Right lung (tissue), 5 donors: ENCODE results near the gene PLAAT3. TPM values are rescaled to one million over a fixed set of nuclear protein-coding genes. Genes with fewer than 3 reads are reported as not detected.
"Not testable (repeated sequence)": the region's sequence is repeated elsewhere in the genome, so short reads cannot be mapped to it uniquely, and the experiment has no call there.

Experiments
- DNase-seq, 2 donors: peaks; one replicate each; pipeline ENCODE4 v3.0.0-alpha.2; 2013
- polyA plus RNA-seq, 5 donors: library from polyadenylated mRNA; unstranded; fragments of 120-200 nt; gene quantifications; one replicate each; pipeline versions ENCODE4 v1.2.1 to v1.2.3, GENCODE V29; 2013; ENCODE audit warnings: inconsistent platforms in 1 of 5, low replicate concordance in 1 of 5; ENCODE audit not compliant: insufficient read length in 5 of 5, insufficient read depth in 1 of 5

The PLAAT3 gene
- polyA plus RNA-seq, 5 donors: 6.8 to 12.9 (median 8.9) TPM

DNA sequence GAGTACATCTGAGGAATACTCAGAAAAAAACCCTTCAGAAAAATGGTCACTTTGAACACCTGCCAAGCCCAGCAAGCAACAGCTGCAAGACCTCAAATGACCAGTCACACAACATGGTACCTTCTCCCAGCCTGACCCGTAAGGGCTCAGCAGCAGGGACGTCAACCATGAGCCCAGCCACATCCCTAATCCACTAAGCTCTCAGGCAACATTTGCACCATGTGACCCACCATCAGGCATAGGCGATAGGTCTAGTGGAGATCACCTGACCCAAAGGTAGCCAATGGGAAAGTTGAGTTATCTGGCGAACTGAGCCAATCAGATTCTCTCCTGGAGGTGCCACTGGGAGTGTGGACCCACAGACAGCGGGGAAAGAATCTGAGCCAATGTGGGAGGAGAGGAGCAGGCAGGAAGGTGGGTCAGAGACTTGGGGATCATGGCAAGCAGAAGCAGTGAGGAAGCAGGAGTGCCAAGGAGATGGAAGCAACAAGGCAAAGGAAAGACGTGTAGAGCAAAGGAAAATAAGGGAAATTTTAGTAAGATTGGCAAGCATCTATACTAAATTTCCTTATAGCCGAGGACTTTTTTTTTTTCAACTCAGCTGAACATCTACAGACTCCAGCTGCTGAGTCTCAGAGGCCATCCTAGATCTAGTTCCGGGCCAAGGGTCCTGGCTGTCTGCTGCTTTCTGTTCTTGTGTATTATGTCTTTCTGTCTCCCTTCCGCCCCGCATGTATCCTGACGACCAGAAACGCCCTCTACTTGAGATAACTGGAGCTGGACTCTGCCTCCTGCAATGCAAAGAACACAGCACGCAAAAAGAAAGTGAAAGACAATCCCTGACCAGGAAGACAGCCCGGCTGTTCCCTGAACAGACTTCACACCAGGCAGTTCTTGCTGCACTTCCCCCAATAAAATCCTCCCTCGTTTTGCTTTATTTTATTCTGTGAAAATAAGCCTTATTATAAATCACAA is 40.1 kb downstream of the PLAAT3 start:
- DNase-seq: peak; percentile 77 to 83

DNA sequence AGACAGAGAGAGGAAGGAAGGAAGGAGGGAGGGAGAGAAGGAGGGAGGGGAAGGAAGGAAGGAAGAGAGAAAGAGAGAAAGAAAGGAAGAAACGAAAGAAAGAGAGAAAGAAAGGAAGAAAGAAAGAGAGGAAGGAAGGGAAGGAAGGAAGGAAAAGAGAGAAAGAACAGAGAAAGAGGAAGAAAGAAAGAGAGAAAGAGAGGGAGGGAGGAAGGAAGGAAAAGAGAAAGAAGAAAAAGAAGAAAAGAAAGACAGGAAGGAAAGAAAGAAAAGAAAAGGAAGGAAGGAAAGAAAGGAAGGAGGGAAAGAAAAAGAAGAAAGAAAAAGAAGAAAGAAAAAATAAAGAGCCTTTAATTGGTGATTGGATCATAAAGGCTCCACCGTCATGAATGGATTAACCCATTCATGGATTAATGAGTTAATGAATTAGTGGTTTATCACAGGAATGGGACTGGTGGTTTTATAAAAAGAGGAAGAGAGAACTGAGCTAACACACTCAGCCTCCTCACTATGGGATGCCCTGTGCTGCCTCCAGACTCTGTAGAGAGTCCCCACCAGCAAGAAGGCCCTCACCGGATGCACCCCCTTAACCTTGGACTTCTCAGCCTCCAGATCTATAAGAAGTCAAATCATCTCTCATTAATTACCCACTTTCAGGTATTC is 42.1 kb downstream of the PLAAT3 start:
- no peak for DNase-seq

DNA sequence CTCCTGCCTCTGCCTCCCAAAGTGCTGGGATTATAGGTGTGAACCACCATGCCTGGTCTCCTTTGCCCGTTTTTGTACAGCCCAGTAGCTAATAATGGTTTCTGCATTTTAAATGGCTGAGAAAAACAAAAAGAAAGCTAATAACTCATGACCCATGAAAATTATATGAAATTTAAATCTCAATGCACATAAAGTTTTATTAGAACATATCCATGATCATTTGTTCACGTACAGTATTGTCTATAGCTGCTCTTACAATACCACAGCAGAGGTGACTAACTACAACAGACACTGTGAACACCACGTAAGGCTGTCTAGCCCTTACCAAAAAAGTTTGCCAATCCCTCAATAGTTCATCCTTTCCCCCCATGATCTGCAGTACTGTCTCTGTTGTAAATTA is 44.7 kb downstream of the PLAAT3 start:
- DNase-seq: no peak

DNA sequence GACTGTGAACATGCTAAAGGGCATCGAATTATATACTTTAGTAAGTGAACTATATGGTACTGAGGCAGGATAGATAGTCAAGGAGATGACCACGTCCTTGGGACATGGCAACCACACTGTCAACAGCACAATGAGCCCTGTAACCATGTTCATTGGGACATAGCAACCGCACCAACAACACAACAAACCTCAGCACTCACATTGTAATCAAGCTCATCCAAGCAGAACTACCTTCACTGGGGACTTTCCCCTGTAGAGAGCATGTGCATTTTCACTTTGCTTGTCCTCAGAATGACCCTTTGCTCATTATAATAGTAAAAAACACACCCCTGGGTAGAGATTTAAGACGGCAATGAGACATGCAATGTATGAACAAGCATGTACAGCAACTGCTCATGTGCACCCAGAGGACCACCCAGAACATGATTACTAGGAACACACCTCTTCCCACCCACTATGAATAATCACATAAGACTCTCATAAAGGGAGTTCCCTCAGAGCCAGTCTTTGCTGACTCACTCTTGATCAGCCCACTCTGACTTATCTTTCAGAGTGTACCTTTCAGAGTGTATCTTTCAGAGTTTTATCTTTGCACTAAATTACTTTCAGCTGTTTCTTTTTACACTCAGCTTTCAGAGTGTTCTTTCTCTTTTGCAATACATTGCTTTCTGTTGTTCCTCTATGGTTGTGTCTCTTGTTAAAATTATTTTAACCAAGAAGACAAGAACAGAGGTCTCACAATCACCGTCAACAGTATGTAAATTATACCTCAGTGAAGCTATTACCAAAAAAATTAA is 47.0 kb downstream of the PLAAT3 start:
- DNase-seq: peak in 1 of 2 donors; percentile 10

DNA sequence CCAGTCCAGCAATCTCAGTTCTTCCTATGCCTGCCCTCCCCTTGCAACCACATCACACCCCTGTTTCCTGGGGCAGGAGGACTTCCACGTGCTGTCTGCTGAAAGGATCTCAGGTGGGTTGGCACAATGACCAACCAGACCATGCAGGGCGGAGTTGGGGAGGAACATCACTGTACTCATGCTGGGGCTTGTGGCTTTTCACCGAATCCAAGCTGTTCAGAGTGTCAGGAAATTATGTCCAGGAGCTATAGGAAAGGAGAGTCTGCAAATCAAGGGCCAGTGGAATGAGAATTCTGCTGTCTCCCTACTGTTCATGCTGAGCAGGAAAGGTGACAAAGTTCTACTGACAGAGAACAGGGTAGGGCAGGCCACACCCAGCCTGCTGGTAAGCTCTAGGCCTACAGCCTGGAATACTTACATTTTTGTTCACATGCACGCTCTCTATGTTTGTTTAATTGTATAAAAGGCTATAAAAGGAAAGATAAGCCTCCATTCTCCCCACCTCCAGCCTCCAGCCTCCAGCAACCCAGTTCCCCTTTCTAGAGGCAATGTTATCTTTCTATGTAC is 49.4 kb downstream of the PLAAT3 start:
- no peak for DNase-seq

DNA sequence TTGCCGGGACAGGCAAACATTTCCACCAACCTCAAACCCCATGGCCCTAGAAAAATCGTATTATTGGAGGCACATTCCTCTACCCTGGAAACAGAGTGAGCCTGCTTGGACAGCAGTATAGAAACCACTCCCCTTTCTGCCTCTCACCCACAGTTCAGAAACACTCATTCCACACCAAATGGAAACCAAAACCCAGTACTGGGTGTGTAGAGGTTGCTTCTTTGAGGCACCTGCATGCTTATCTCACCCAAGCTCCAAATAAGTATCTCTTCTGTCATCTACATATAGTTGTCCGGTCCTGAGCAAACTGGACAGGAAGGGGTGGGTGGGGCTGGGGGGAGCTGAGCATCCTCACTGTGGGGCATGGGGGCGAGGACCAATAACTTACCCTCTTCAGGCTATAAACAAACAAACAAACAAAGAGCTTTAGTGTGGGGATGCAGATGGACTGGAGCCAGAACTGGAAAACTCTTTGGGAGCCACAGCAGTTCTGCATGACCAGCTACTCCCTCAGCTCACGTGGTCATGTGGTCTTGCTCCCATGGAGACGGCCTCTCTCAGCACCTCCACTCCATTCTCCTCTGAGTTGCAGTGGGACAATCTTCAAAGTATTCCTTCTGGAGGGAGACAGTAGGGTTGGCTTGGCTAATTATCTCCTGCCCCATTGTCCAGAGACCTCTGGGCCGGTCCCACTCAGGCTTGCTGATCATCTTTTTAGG is 50.0 kb downstream of the PLAAT3 start:
- DNase-seq: no peak

DNA sequence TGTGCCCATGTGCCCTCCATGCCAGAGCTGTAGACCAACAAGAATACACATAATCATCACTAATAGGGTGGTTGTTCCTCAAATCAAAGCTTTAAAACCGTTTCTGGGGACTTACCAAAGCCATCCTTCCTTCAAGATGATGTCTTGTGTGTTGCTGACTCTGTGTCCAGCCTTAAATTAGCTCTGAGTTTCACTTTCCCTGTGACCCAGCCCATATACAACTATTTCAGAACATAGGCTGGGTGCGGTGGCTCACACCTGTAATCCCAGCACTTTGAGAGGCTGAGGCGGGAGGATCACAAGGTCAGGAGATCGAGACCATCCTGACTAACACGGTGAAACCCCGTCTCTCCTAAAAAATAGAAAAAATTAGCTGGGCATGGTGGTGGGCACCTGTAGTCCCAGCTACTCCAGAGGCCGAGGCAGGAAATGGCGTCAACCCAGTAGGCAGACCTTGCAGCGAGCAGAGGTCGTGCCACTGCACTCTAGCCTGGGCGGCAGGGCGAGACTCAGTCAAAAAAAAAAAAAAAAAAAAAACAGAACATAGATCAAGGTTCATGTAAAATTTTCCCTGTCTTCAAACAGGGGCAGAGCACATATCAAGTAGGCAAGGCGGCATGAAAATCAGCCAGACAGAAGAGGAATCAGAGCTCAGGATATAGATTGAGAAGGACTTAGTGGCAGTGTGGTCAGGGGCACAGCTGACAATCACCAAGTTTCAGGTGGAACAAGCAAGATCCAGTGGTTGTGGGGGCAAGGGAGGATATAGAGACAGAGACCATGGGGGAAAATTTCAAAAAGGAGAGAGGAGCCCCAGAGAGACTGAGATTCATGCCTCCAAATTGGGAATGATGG is 50.8 kb downstream of the PLAAT3 start, which contains the start of gene PLAAT2:
Gene PLAAT2, minus strand, starts transcription at position 179 of the 855 bp plus-strand sequence. Its CDS starts 55 bp downstream, at position 124.
- DNase-seq: no peak

DNA sequence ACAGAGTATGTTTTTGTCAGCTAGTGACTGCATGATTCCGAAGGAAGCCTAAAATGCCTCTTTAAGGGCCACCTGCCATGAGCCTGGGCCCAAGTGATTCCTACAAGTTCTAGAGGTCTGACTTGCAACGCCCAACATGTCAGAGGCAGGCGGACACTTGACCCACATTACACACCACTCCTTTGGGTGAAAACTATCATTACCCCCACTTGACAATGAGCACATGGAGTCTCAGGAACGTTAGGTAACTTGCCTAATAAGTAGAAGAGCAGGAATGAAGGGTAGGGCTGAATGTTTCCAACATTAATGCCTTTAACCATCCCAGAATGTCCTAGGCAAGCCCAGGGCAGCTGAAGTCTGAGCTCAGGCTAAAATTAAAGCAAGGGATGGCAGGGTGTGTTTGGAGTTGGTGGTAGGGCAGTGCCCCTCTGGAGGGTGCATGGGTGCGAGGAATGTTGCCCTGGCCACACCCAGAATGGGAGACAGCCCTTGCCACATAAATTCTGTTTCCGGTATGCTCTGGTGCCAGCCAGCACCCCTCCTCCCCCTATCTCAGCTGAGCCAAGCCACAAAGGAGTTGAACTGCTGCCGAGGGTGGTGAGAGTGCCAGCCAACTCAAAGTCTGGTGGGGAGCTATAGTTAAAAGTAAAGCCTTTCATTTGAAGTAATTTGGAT is 53.6 kb downstream of the PLAAT3 start:
- no peak for DNase-seq

DNA sequence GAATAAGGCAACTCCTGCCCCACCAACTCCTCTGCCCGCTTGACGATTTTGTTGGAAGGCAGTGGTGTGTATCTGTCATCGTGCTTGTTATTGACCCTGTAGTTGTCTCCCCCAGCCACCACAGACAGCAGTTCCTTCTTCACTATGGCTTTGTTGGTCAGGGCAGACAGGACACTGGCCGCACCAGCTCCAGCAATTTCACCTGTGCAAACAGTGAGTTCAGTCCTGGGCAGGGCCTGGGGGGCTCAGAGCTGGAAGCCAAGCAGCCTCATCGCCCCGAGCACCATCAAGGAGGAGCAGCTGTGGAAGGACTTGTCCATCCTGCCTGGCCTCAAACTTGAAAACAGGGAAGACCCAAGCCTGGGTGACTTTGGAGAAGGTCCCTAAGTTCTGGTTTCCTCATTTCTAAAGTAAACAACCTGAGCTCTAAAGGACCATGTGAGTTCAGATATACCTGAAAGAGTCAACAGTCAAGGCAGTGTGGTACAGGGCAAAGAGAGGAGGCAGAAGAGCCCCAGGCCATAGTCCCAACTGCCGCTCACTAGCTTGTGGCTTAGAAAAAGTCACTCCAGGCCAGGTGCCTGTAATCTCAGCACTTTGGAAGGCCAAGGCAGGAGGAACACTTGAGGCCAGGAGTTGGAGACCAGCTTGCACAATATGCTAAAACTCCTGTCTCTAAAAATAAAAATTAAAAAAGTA is 55.6 kb downstream of the PLAAT3 start:
- DNase-seq: no peak

DNA sequence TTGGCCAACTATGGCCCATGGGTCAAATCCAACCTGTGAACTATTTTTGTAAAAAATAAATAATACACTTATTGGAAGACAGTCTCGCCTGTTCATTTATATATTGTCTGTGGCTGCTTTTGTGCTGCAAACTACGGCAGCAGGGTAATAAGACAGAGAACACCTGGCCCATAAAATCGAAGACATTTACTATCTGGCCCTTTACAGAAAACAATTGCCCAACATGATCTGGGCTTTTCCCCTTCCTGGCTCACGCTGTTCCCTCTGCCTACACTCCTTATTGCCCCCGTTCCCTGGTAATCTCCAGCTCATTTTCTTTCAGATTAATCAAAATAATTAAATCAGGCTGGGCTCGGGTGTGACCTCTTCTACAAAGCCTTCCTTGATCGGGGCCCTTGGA is 56.7 kb downstream of the PLAAT3 start:
- no peak for DNase-seq

DNA sequence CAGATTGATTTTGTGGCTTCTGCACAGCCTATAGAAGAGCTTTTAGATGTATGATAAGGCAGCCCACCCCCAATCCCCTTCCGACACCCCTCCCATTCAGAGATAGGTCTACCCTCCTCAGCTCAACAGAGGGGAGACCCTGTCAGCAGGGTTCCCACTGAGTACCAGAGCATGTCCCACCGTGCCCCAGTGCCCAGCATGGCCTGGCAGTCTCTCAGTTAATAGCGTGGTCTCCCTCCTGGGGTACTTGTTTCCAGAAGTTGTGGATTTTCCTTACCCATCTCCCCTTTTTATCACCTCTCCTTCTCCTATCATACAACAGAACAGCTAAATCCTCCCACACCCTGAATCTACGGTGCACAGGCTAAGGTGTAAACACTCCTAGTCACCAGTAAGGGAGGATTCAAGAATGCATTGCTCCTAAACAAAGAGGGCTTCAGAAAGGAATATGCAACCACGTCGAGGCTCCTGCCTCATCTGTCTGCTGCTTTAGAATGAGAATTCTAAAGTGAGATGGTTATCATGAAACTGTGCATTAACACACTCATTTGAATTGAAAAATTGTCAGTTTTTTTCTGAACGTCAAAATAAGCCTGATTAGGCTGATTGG is 57.7 kb downstream of the PLAAT3 start:
- no peak for DNase-seq

DNA sequence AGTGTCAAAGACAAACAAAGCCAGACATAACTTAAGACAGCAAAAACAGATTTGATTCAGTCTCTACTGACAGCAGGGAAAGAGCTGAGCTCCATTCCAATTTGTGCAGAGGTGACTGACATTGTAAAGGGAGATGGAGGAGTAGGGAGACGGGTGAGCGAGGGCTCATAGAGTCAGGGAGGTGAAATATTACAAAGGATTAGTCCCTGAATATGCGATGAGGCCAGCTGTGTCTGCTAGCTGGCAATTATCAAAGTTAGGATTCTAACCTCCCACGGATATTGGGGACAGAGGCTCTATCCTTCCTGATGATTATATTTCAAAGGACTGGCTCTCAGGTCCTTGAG is 59.4 kb downstream of the PLAAT3 start:
- DNase-seq: no peak

DNA sequence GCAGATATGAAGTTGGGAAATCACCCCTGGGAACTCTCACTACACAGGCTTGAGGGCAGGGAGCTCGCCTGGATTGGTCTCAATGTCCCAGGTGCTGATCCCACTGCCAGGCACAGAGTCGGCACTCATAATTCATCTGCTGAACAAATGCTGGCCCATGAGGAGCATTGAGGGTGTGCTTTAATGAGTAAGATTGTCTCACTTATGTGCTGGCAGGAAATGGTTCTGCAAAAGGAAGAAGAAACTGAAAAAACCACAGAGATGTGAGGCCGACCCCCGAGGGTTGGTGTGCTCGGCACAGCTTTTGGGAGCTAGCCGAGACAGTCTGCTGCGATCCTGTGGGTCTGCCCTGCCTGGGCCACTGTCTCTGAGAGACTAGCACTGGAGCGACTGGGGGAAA is 60.5 kb downstream of the PLAAT3 start:
- DNase-seq: no peak

DNA sequence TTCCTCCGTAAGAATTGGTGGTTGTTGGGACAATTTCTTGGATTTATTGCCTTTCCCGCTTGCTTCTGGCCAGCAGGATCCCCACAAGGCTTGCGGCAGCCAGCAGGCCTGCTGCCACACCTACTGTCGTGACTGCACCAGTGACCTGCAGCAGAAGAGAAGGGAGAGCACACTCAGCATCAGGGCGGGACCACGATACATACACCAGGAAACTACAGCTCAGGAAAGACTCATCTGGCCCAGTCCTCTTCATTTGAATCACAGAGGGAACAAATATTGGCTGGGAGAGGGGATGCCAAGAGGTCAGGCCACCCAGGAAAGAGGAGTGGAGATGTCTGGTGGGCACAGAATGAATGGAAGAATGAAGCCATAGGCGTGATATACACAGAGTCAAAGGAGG is 61.3 kb downstream of the PLAAT3 start:
- DNase-seq: no peak

DNA sequence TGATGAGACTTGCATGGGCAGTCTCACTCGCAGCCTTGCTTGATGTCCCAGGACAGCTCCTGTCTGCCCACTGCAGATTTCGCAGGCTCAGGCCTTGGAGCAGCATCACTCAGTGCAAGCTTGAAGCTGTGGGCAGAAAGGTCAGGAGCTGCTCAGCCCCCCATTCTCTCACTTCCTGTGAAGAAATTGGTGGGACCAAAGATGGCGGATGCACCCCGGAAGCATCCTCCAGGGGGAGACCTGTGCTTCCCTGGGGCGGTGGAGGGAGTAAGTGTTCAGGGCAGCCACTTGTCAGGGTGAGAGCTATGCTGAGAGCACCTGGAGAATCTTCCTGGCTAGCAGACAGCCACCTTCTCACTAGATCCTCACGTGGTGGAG is 62.4 kb downstream of the PLAAT3 start:
- no peak for DNase-seq

DNA sequence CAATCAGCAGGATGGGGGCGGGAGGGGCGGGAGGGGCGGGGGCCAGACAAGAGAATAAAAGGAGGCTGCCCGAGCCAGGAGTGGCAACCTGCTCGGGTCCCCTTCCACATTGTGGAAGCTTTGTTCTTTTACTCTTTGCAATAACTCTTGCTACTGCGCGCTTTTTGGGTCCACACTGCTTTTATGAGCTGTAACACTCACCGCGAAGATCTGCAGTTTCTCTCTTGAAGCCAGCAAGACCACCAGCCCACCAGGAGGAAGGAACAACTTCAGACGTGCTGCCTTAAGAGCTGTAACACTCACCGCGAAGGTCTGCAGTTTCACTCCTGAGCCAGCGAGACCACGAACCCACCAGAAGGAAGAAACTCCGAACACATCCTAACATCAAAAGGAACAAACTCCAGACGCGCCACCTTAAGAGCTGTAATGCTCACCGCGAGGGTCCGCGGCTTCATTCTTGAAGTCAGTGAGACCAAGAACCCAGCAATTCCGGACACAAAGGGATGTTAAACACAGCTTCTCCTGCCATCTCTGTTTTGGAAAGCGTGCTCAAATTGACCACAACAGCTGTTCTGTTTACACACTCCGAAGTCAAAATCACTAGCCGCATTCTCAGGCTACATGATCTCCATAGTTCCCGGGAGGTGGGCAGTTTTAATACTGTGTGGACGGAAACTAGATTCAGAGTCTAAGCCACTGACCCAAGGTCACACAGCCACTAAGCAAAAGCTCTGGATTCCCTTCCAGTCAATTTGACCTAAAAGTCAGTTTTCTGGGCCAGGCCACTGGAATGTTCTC is 62.9 kb downstream of the PLAAT3 start:
- no peak for DNase-seq

DNA sequence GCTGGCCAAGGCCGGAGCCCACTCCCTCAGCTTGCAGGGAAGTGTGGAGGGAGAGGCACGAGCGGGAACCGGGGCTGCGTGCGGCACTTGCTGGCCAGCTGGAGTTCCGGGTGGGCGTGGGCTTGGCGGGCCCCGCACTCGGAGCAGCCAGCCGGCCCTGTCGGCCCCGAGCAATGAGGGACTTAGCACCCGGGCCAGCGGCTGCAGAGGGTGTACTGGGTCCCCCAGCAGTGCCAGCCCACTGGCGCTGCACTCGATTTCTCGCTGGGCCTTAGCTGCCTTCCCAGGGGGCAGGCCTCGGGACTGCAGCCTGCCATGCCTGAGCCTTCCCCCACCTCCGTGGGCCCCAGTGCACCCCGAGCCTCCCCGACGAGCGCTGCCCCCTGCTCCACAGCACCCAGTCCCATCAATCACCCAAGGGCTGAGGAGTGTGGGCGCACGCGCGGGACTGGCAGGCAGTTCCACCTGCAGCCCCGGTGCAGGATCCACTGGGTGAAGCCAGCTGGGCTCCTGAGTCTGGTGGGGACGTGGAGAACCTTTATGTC is 64.0 kb downstream of the PLAAT3 start:
- DNase-seq: not testable (repeated sequence)
